ENCODE data around the gene HTR1D.

Gene HTR1D

DNA sequence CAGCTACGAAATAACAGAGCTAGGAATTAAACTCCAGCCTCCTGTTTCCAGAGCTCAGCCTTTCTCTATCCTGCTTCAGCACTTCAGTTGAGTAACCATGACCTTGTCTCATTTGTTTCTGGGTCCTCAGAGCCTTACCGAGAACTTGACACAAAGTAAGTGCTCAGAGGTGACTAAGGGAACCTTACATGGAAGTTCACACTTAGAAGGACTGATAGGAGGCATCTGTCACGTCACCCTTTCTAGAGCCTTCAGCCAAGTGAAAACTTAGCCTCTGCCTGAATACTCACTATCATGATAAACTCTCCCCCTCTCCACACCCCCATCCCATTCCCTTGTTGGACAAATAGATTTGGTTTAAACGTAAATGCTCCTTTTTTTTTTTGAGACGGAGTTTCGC lies 38.9 kb downstream of the HTR1D start:
- Histone ChIP-seq H3K4me1 (ENCODE audit: control insufficient read depth, low read depth, low read length) (peaks cover 4% of the 10 kb centered on the region), H3K4me3 (ENCODE audit: low read length) (peak overlapping the region; percentile 67), H3K27ac (ENCODE audit: low read length) (no peak overlapping the region), H3K9me3 (ENCODE audit: control insufficient read depth, low read depth, low read length) (no peaks in the 10 kb centered on the region), H3K9ac (ENCODE audit: low read length) (peak overlapping the region; percentile 56), H3K36me3 (ENCODE audit: control insufficient read depth, low read depth, low read length) (no peaks in the 10 kb centered on the region), H3K27me3 (ENCODE audit: control insufficient read depth, insufficient read depth, low read length) (peaks cover 46% of the 10 kb centered on the region)

GRCh38 chr1:23177438-23178380 lies 39.6 kb downstream of the HTR1D start:
- Histone ChIP-seq H3K4me1 (ENCODE audit: control insufficient read depth, low read depth, low read length) (peaks cover 4% of the 10 kb centered on the region), H3K27me3 (ENCODE audit: control insufficient read depth, insufficient read depth, low read length) (peaks cover 46% of the 10 kb centered on the region), H3K27ac (ENCODE audit: low read length) (no peak overlapping the region), H3K36me3 (ENCODE audit: control insufficient read depth, low read depth, low read length) (no peaks in the 10 kb centered on the region), H3K9me3 (ENCODE audit: control insufficient read depth, low read depth, low read length) (no peaks in the 10 kb centered on the region), H3K9ac (ENCODE audit: low read length) (peak overlapping the region; percentile 56), H3K4me3 (ENCODE audit: low read length) (peak overlapping the region; percentile 67)

- Histone ChIP-seq H3K36me3 (ENCODE audit: control insufficient read depth, low read depth, low read length) (no peaks in the 10 kb centered on the region), H3K27ac (ENCODE audit: low read length) (no peak overlapping the region), H3K27me3 (ENCODE audit: control insufficient read depth, insufficient read depth, low read length) (peaks cover 46% of the 10 kb centered on the region), H3K9me3 (ENCODE audit: control insufficient read depth, low read depth, low read length) (no peaks in the 10 kb centered on the region), H3K9ac (ENCODE audit: low read length) (no peak overlapping the region), H3K4me3 (ENCODE audit: low read length) (peak overlapping the region; percentile 67), H3K4me1 (ENCODE audit: control insufficient read depth, low read depth, low read length) (peaks cover 4% of the 10 kb centered on the region)
Observed at GRCh38 chr1:23177031-23177430, 40.3 kb downstream of the HTR1D start.

DNA sequence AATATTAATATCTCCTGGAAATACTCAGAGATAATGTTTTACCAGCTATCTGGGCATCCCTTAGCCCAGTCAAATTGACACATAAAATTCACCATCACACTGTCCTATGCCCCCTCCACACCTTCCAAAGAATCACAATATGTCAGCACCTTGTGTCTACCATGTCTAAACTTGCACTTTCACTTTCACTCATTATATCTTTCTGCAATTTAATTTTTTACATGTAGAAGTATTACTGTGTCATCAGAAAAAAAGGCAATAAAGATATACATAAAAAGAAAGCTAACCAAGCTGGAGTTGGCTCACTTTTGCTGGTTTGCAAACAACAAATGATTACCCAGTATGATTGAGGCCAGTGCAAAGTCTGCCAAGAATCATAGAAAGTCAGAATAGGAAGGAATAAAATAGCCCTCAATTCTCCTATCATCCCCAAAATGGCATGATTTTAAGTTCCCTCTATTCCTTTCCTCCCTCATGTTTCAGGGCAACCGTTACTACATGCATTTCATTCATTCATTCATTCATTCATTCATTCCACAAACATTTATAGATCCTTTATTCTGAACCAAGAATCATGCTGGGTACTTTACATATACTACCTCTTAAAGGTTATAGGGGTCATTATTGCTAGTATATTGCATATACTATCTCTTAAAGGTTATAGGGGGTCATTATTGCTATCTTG lies 42.7 kb downstream of the HTR1D start:
- Histone ChIP-seq H3K9ac (ENCODE audit: low read length) (no peak overlapping the region), H3K36me3 (ENCODE audit: control insufficient read depth, low read depth, low read length) (no peaks in the 10 kb centered on the region), H3K27me3 (ENCODE audit: control insufficient read depth, insufficient read depth, low read length) (peaks cover 40% of the 10 kb centered on the region), H3K4me1 (ENCODE audit: control insufficient read depth, low read depth, low read length) (peaks cover 4% of the 10 kb centered on the region), H3K9me3 (ENCODE audit: control insufficient read depth, low read depth, low read length) (no peaks in the 10 kb centered on the region), H3K27ac (ENCODE audit: low read length) (no peak overlapping the region), H3K4me3 (ENCODE audit: low read length) (no peak overlapping the region)

DNA sequence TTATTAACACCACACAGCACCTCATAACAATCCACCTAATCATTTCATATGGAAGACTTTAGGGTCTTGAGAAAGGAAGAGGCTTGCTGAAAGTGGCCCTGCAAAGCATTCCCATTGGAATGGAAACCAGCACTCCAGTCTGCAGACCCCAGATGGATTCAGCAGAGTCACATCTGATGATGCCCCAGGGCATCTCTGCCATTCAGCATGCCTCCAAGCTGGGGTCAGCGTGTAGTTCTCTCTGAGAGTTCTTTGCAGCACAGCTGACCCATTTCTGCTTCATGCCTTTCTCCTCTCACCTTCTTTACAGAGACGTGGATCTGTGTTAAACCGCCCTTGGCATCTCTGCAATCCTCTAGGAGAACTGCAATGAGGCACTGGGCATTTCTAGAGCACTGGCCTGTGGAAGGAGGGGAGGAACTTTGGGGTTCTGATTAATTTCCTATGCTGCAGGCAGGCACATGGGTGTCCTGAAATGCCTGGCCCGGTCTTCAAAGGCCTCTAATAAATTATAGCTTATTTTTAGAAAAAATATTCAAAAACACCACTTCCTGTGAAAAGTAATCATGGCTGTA lies 46.0 kb downstream of the HTR1D start:
- Histone ChIP-seq H3K9ac (ENCODE audit: low read length) (no peak overlapping the region), H3K36me3 (ENCODE audit: control insufficient read depth, low read depth, low read length) (no peaks in the 10 kb centered on the region), H3K27me3 (ENCODE audit: control insufficient read depth, insufficient read depth, low read length) (peaks cover 8% of the 10 kb centered on the region), H3K4me1 (ENCODE audit: control insufficient read depth, low read depth, low read length) (peaks cover 6% of the 10 kb centered on the region), H3K4me3 (ENCODE audit: low read length) (no peak overlapping the region), H3K9me3 (ENCODE audit: control insufficient read depth, low read depth, low read length) (no peaks in the 10 kb centered on the region), H3K27ac (ENCODE audit: low read length) (no peak overlapping the region)

DNA sequence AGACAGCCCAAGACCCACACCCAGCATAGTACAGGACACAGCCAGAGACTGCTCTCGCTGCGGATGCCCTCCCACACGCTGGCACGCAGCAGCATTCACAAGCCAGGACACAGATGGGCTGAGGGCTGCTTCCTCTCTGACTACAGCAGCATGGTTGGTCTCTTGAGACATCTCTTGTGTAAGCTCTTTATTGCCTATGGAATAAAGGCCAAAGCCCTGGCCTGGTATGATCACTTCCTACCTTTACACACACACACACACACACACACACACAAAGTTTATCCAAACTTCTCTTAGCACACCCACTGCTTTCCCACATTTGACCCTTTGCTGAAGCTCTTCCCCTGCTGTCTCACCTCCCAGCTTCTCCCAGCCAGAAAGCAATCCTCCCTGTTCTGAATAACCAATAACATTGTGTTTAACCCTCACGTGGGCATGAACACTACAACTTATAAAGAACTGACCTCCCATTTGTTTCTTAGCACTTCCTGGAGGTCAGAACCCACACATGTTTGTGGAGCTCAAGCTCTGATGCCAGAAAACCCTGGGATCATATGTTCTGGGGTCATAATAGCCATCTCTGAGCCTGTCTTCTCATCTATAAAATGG lies 47.5 kb downstream of the HTR1D start:
- H3K9ac ChIP-seq (ENCODE audit: low read length), result no peak overlapping the region
- H3K27ac ChIP-seq (ENCODE audit: low read length), result no peak overlapping the region
- peaks cover 6% of the 10 kb centered on the region for H3K4me1 ChIP-seq (ENCODE audit: control insufficient read depth, low read depth, low read length)
- H3K27me3 ChIP-seq (ENCODE audit: control insufficient read depth, insufficient read depth, low read length), result no peaks in the 10 kb centered on the region
- H3K36me3 ChIP-seq (ENCODE audit: control insufficient read depth, low read depth, low read length), result no peaks in the 10 kb centered on the region
- H3K4me3 ChIP-seq (ENCODE audit: low read length), result no peak overlapping the region
- no peaks in the 10 kb centered on the region for H3K9me3 ChIP-seq (ENCODE audit: control insufficient read depth, low read depth, low read length)

DNA sequence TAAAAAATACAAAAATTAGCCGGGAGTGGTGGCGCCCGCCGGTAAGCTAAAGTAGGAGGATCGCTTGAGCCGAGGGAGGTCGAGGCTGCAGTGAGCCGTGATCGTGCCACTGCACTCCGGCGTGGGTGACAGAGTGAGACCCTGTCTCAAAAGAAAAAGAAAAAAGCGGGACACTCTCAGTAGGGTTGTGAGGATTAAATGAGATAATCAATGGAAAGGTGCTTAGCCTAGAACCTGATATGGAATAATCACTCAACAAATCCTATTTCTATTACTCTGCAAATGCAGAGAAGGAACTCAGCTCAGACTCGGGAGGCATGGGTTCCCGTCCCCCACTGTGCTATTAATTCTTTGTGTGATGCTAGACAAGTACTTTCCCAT lies 48.1 kb downstream of the HTR1D start:
- no peaks in the 10 kb centered on the region for H3K27me3 ChIP-seq (ENCODE audit: control insufficient read depth, insufficient read depth, low read length)
- H3K9me3 ChIP-seq (ENCODE audit: control insufficient read depth, low read depth, low read length), result no peaks in the 10 kb centered on the region
- no peaks in the 10 kb centered on the region for H3K36me3 ChIP-seq (ENCODE audit: control insufficient read depth, low read depth, low read length)
- no peak overlapping the region for H3K9ac ChIP-seq (ENCODE audit: low read length)
- peaks cover 6% of the 10 kb centered on the region for H3K4me1 ChIP-seq (ENCODE audit: control insufficient read depth, low read depth, low read length)
- no peak overlapping the region for H3K27ac ChIP-seq (ENCODE audit: low read length)
- peak overlapping the region; percentile 86 for H3K4me3 ChIP-seq (ENCODE audit: low read length)

DNA sequence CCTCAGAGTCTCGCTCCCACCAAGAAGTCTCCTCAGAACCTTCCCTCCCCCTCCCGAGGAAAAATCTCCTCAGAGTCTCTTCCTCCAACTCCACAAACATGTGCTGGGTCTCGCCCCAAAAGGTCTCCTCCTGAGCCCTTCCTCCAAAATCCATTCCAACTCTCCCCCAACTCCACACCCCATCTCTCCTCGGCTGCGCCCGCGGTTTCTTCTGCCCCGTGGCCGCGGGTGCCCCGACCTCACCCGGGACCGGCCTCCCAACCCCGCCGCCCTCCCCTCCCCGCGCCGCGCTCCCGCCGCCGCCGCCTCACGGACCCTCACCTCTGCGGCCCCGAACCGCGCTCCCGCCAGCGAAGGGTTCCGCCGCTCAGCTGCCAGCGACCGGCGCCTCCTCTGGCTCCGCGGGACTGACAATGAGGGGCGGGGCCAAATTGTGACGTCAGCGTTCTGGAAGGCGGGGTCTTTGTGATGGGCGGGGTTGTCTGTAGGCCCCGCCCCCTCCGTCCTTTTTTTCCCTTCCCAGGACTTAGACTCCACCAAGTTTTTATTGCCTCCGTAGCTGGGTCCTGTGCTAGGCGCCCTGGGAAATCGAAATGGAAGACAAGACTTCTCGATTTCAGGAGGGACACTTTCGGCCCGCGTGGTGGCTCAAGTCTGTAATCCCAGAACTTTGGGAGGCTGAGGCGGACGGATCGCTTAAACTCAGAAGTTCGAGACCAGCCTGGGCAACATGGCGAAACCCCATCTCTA lies 48.7 kb downstream of the HTR1D start, which contains the start of gene LUZP1:
LUZP1 (minus strand) TSS at position 412 of the 750 bp plus-strand sequence.
- no peaks in the 10 kb centered on the region for H3K27me3 ChIP-seq (ENCODE audit: control insufficient read depth, insufficient read depth, low read length)
- H3K4me1 ChIP-seq (ENCODE audit: control insufficient read depth, low read depth, low read length), result peaks cover 6% of the 10 kb centered on the region
- peak within 1 kb of the TSS; percentile 84 for H3K9ac ChIP-seq (ENCODE audit: low read length)
- H3K27ac ChIP-seq (ENCODE audit: low read length), result no peak within 1 kb of the TSS
- no peaks in the 10 kb centered on the region for H3K9me3 ChIP-seq (ENCODE audit: control insufficient read depth, low read depth, low read length)
- no peaks in the 10 kb centered on the region for H3K36me3 ChIP-seq (ENCODE audit: control insufficient read depth, low read depth, low read length)
- peak within 1 kb of the TSS; percentile 89 for H3K4me3 ChIP-seq (ENCODE audit: low read length)

- Histone ChIP-seq H3K4me3 (ENCODE audit: low read length) (peak overlapping the region; percentile 89), H3K4me1 (ENCODE audit: control insufficient read depth, low read depth, low read length) (peaks cover 6% of the 10 kb centered on the region), H3K27ac (ENCODE audit: low read length) (no peak overlapping the region), H3K9ac (ENCODE audit: low read length) (peak overlapping the region; percentile 84), H3K27me3 (ENCODE audit: control insufficient read depth, insufficient read depth, low read length) (no peaks in the 10 kb centered on the region), H3K36me3 (ENCODE audit: control insufficient read depth, low read depth, low read length) (no peaks in the 10 kb centered on the region), H3K9me3 (ENCODE audit: control insufficient read depth, low read depth, low read length) (no peaks in the 10 kb centered on the region)
Observed at GRCh38 chr1:23168079-23168444, 49.2 kb downstream of the HTR1D start.

- Histone ChIP-seq H3K27me3 (ENCODE audit: control insufficient read depth, insufficient read depth, low read length) (no peaks in the 10 kb centered on the region), H3K9me3 (ENCODE audit: control insufficient read depth, low read depth, low read length) (no peaks in the 10 kb centered on the region), H3K9ac (ENCODE audit: low read length) (peak overlapping the region; percentile 62), H3K36me3 (ENCODE audit: control insufficient read depth, low read depth, low read length) (no peaks in the 10 kb centered on the region), H3K4me3 (ENCODE audit: low read length) (peak overlapping the region; percentile 89), H3K27ac (ENCODE audit: low read length) (no peak overlapping the region), H3K4me1 (ENCODE audit: control insufficient read depth, low read depth, low read length) (peaks cover 6% of the 10 kb centered on the region)
Observed at GRCh38 chr1:23167353-23168078, 49.8 kb downstream of the HTR1D start.

Measured in iPS-18a (cell line).